ENCODE data around the gene PTPN2. TPM values are rescaled to one million over a fixed set of nuclear protein-coding genes. Genes with fewer than 3 reads are reported as not detected.
A peak's percentile ranks its signal among the peaks of the same experiment; 100 is the strongest.

The PTPN2 gene
- total RNA-seq, 2 donors from 2014 or later: 47.3 to 48.5 TPM

DNA sequence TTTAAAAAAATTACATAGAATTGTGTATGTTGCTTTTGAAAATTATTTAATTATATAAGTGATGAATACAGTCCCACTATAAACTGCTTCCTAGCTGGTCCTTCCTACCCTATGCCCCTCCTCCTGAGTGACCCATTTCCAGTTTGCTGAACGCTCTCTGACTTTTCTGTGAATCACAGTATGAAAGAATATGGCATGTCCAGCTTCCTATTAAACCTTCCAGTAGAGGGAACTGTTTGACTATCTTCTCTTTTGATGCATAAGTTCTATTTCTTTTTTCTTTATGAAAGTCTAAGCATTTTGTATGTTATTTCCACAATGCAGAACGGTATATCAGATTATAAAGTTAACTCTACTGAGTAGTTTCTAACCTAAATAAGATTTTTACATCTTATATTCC is 139.9 kb downstream of the PTPN2 start:
- no peaks in the 10 kb centered on the region for H3K4me1 ChIP-seq (ENCODE audit: control insufficient read depth, insufficient read depth, low read length)
- H3K4me3 Mint-ChIP-seq: no peak overlapping the region
- H3K36me3 Mint-ChIP-seq (ENCODE audit: low read depth): no peaks in the 10 kb centered on the region
- H3K27me3 ChIP-seq (ENCODE audit: control insufficient read depth, insufficient read depth, low read length, poor library complexity, severe bottlenecking): no peaks in the 10 kb centered on the region
- H3K9me3 ChIP-seq (ENCODE audit: control insufficient read depth, low read length): no peaks in the 10 kb centered on the region
- no peaks in the 10 kb centered on the region for H3K4me1 Mint-ChIP-seq
- no peaks in the 10 kb centered on the region for H3K9me3 Mint-ChIP-seq
- no peak overlapping the region for H3K27ac ChIP-seq (ENCODE audit: low read depth, low read length)
- no peaks in the 10 kb centered on the region for H3K27me3 Mint-ChIP-seq (ENCODE audit: insufficient read depth)
- H3K36me3 ChIP-seq (ENCODE audit: control insufficient read depth, insufficient read depth, low read length): no peaks in the 10 kb centered on the region
- WGBS, 2 experiments (ENCODE audit: insufficient coverage in 1 of 2, insufficient read length in 1 of 2): 0% methylated on average over 1 of the region's 2 CpGs; no CpG with 5 or more reads in 1 of the 2 experiments
- no peak overlapping the region for H3K4me3 ChIP-seq (ENCODE audit: low read length)
- H3K9ac ChIP-seq (ENCODE audit: extremely low read depth, low read length, poor library complexity, severe bottlenecking): no peak overlapping the region
- DNase-seq: no peak
- H3K27ac Mint-ChIP-seq: no peak overlapping the region
- peak; percentile 67 for TF ChIP-seq CTCF (conservative IDR thresholded peaks at IDR 0.05)

DNA sequence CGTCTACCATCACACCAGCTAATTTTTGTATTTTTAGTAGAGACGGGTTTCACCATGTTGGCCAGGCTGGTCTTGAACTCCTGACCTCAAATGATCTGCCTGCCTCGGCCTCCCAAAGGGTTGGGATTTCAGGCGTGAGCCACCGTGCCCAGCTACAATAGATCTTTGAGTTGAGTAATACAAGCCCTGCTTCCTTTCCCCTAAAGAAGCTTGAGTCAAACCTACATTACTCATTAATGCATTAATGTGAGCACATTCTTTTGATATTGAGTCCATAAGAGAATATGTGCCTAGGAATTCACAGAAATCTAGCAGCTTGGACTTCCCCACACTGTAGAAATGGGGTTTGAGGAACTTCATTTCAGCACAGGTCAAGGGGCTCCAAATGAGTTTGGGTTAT is 141.6 kb downstream of the PTPN2 start:
- WGBS, 2 experiments (ENCODE audit: insufficient coverage in 1 of 2, insufficient read length in 1 of 2): 84 to 96% methylated on average over 4 to 5 of the region's 5 CpGs
- no peaks in the 10 kb centered on the region for H3K27me3 ChIP-seq (ENCODE audit: control insufficient read depth, insufficient read depth, low read length, poor library complexity, severe bottlenecking)
- TF ChIP-seq CTCF (conservative IDR thresholded peaks at IDR 0.05): no peak
- no peak overlapping the region for H3K4me3 ChIP-seq (ENCODE audit: low read length)
- no peaks in the 10 kb centered on the region for H3K4me1 ChIP-seq (ENCODE audit: control insufficient read depth, insufficient read depth, low read length)
- no peak overlapping the region for H3K4me3 Mint-ChIP-seq
- H3K27ac Mint-ChIP-seq: no peak overlapping the region
- no peaks in the 10 kb centered on the region for H3K9me3 Mint-ChIP-seq
- H3K4me1 Mint-ChIP-seq: no peaks in the 10 kb centered on the region
- H3K36me3 ChIP-seq (ENCODE audit: control insufficient read depth, insufficient read depth, low read length): no peaks in the 10 kb centered on the region
- DNase-seq: no peak
- no peaks in the 10 kb centered on the region for H3K36me3 Mint-ChIP-seq (ENCODE audit: low read depth)
- H3K9ac ChIP-seq (ENCODE audit: extremely low read depth, low read length, poor library complexity, severe bottlenecking): no peak overlapping the region
- no peaks in the 10 kb centered on the region for H3K9me3 ChIP-seq (ENCODE audit: control insufficient read depth, low read length)
- H3K27me3 Mint-ChIP-seq (ENCODE audit: insufficient read depth): no peaks in the 10 kb centered on the region
- H3K27ac ChIP-seq (ENCODE audit: low read depth, low read length): no peak overlapping the region

Other genes starting within 250 kb of the PTPN2 start
- gene SPIRE1, start 226.1 kb downstream of the PTPN2 start, total RNA-seq: 10 to 100 TPM; 14.2 to 17.2 TPM
- gene CEP76, start 181.5 kb downstream of the PTPN2 start, total RNA-seq: 10 to 100 TPM; 17.8 to 19.2 TPM
- gene PSMG2, start 181.2 kb downstream of the PTPN2 start, total RNA-seq: 10 to 100 TPM; 65.5 to 70.2 TPM
- gene SEH1L, start 63.8 kb upstream of the PTPN2 start, total RNA-seq: 10 to 100 TPM; 58.4 to 63.0 TPM
- gene CEP192, start 107.1 kb upstream of the PTPN2 start, total RNA-seq: 10 to 100 TPM; 26.4 to 35.6 TPM